Pancreas (tissue), 10 donors: ENCODE results near the gene GRK5. TPM values are rescaled to one million over a fixed set of nuclear protein-coding genes. Genes with fewer than 3 reads are reported as not detected.

Experiments used
- ATAC-seq, 4 donors: fragments of 200-7000 bp; cut with Tn5 transposase; one replicate each; pipeline versions ENCODE4 v1.8.0 to v1.9.1; 2020; ENCODE audit warnings: mild to moderate bottlenecking in 4 of 4, moderate library complexity in 4 of 4
- DNase-seq, 6 donors: peaks; one replicate each; pipeline ENCODE4 v3.0.0-alpha.2; 2020
- FAIRE-seq: peaks from 2 replicates; lab custom pipeline; 2012; peaks lifted over from hg19 to GRCh38; lab: Jason Lieb, UNC
- H3K27ac ChIP-seq, 4 donors: fragments of 200-600 bp; sonication (generic); 1 replicate in 3 of 4; 2 replicates in 1 of 4; pipeline versions ENCODE4 v1.5.0 to v1.8.0; 2020
- H3K27me3 ChIP-seq, 4 donors: fragments of 200-600 bp; one replicate each; pipeline ENCODE4 v1.8.0; 2021
- H3K36me3 ChIP-seq, 3 donors: fragments of 200-600 bp; sonication (generic) in 1 of 3; one replicate each; pipeline versions ENCODE4 v1.5.0 to v1.8.0; 2020 to 2021
- H3K4me1 ChIP-seq, 3 donors: fragments of 200-600 bp; one replicate each; pipeline ENCODE4 v1.8.0; 2021
- H3K4me3 ChIP-seq, 4 donors: fragments of 200-600 bp; sonication (generic) in 2 of 4; one replicate each; pipeline versions ENCODE4 v1.5.0 to v1.8.0; 2020 to 2021
- H3K9me3 ChIP-seq, 4 donors: fragments of 200-600 bp; one replicate each; pipeline ENCODE4 v1.8.0; 2021
- CTCF ChIP-seq, 4 donors: fragments of 200-600 bp; sonication (generic) in 3 of 4; IDR thresholded peaks; one replicate each; pipeline versions ENCODE4 v1.5.0 to v1.8.0; 2021; ENCODE audit warnings: antibody characterized with exemption in 4 of 4
- WGBS, 2 donors: extraction: QIAGEN DNeasy Blood & Tissue Kit; methylation state at CpG; one replicate each; pipeline ENCODE4 v1.1.7; 2013; 5-methylcytosine and 5-hydroxymethylcytosine counted together
- intact Hi-C, 3 donors: fragments of 100-400 bp; cut with DNase I; formaldehyde crosslinking; loops; one replicate each; pipeline versions ENCODE4 v1.11.1 to v1.14.2; 2022
- polyA plus RNA-seq, 2 donors: library from polyadenylated mRNA; stranded (reverse); fragments of 200-250 nt; gene quantifications; one replicate each; pipeline ENCODE4 v1.2.3, GENCODE V29; 2013
- total RNA-seq, 6 donors: library from RNA; stranded (reverse); fragmentation: NEBNext Ultra II Directional in 4 of 6; extraction: Animal tissue kit (Norgen Biotek cat#: 25700) in 4 of 6; gene quantifications; one replicate each; pipeline versions ENCODE4 v1.2.1 to v1.2.4, GENCODE V29; 2021 to 2023
- donor health status: healthy with polysubstance abuse.
- donor health status: DM: no; HTN: no; CAD: no; lungs with moderate emphysema.
- donor health status: DM: no; HTN: no; CAD: no.
- donor health status: control.
- donor health status: control.
- donor health status: Bipolar disorder and iron deficiency.
- donor health status: DM: yes; HTN: yes; CAD: no.
- donor health status: DM: no; HTN: no; CAD: no.
- donor health status: DM: no; HTN: no; CAD: no.
- donor health status: DM: yes; HTN: yes; CAD: no.

GRK5 gene
- total and polyA plus RNA-seq, 8 donors, result 1.4 to 6.0 (median 2.5) TPM

- H3K36me3 ChIP-seq, result no peaks in the 10 kb centered on the region
- no peak for TF ChIP-seq CTCF (IDR thresholded peaks at IDR 0.05)
- 35 to 39% methylated on average over 6 of the region's 6 CpGs for WGBS, 2 donors
- FAIRE-seq (no peak), DNase-seq (no peak), ATAC-seq (no peak)
- intact Hi-C loops, result no loop called here
- no peak overlapping the region for H3K4me3 ChIP-seq
- no peaks in the 10 kb centered on the region for H3K4me1 ChIP-seq
- H3K27me3 ChIP-seq, result no peaks in the 10 kb centered on the region
- H3K9me3 ChIP-seq, result no peaks in the 10 kb centered on the region
- no peak overlapping the region for H3K27ac ChIP-seq
Measured at GRCh38 chr10:119478811-119479341, 271.5 kb downstream of the GRK5 start.

DNA sequence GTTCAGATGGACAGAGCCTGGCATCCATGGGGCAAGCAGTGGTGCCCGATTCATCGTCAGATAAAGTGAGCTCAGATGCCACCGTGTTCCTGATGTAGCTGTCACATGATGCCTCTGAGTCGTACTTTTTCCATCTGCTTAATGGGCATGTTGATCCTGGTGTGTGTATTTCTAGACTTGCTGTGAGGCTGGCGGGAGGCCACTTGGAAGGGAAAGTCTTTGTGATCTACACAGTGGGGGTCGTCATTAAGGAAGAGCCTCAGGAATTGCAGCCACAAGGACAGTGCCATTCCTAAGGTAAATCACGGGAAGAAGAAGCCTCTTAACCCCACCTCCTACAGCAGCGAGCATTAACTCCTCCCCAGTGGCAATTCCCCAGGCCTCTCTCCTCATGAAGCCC, 272.2 kb downstream of the GRK5 start:
- 34 to 51% methylated on average over 8 of the region's 8 CpGs for WGBS, 2 donors
- no peak overlapping the region for H3K4me3 ChIP-seq
- H3K4me1 ChIP-seq, result no peaks in the 10 kb centered on the region
- intact Hi-C loops, result no loop called here
- H3K9me3 ChIP-seq, result no peaks in the 10 kb centered on the region
- DNase-seq (no peak), FAIRE-seq (no peak), ATAC-seq (no peak)
- no peaks in the 10 kb centered on the region for H3K36me3 ChIP-seq
- H3K27ac ChIP-seq, result no peak overlapping the region
- TF ChIP-seq CTCF (IDR thresholded peaks at IDR 0.05), result no peak
- no peaks in the 10 kb centered on the region for H3K27me3 ChIP-seq

DNA sequence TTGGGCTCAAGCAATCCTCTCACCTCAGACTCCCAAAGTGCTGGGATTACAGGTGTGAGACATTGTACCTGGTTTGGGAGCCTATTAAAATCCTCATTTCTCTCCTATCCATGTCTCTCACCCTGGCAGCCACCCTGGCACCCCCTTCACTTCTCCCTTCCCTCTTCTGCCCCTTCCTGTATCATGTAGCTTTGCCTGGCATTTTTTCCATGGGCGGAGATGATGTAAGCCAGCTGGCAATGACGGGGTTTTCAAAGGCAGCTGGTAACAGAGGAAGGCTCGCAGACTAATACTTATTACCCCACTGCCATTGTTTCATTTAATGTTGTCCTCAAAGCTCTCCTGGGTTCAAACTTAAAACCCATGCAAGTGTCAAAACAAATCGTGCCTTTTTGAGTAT, 273.3 kb downstream of the GRK5 start:
- no peak for DNase-seq
- no peak overlapping the region for H3K27ac ChIP-seq
- FAIRE-seq, result no peak
- no peaks in the 10 kb centered on the region for H3K9me3 ChIP-seq
- no peak overlapping the region for H3K4me3 ChIP-seq
- no peak for ATAC-seq
- 55 to 57% methylated on average over 4 of the region's 4 CpGs for WGBS, 2 donors
- H3K4me1 ChIP-seq, result no peaks in the 10 kb centered on the region
- H3K36me3 ChIP-seq, result no peaks in the 10 kb centered on the region
- TF ChIP-seq CTCF (IDR thresholded peaks at IDR 0.05), result no peak
- intact Hi-C loops, result no loop called here
- H3K27me3 ChIP-seq, result no peaks in the 10 kb centered on the region

DNA sequence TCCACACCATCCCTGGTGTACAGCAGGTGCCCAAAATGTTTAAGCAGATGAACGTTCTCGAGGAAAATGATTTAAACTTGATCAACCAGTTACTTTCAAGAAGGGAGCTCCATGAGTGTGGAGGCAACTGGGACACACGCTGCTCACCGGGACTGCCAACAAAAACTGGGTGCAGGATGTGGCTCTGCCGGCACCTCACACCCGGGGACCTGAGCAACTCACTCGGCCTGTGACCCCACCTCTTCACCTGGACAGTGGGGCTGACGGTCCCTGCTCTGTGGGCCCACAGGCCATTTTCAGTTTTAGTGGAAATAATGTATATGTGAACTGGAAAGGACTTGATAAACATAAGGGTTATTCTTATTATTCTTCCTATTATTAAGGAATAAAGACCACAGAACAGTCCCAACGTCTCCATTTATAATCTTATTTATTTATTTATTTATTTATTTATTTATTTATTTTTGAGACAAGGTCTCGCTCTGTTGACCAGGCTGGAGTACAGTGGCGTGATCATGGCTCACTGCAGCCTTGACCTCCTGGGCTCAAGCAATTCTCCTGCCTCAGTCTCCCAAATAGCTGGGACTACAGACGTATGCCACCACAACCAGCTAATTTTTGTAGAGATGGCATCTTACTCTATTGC, 274.5 kb downstream of the GRK5 start:
- no peak for FAIRE-seq
- no peak for ATAC-seq

More for the DNA sequence above, 274.5 kb downstream of the GRK5 start:
- H3K27me3 ChIP-seq, result no peaks in the 10 kb centered on the region
- intact Hi-C loops, result no loop called here
- H3K27ac ChIP-seq, result no peak overlapping the region
- no peaks in the 10 kb centered on the region for H3K4me1 ChIP-seq
- no peaks in the 10 kb centered on the region for H3K36me3 ChIP-seq
- H3K9me3 ChIP-seq, result no peaks in the 10 kb centered on the region
- no peak for DNase-seq
- H3K4me3 ChIP-seq, result no peak overlapping the region
- no peak for TF ChIP-seq CTCF (IDR thresholded peaks at IDR 0.05)
- 76 to 83% methylated on average over 12 of the region's 12 CpGs for WGBS, 2 donors
